ENCODE results near the gene ARHGEF40.

- no peak for TF ChIP-seq CTCF (IDR thresholded peaks at IDR 0.05; ENCODE audit: low read depth, low read length)
- no peak for TF ChIP-seq POLR2A (IDR thresholded peaks at IDR 0.05; ENCODE audit: extremely low read depth, insufficient read length)
- TF ChIP-seq MAX (IDR thresholded peaks at IDR 0.05; ENCODE audit: low read depth, low read length): no peak
- no peak for TF ChIP-seq MYC (IDR thresholded peaks at IDR 0.05; ENCODE audit: low read depth, low read length)
These were observed 53.3 kb downstream of the ARHGEF40 start for GRCh38 chr14:21123429-21123828.
